CD4-positive, alpha-beta T cell treated with Interleukin-10 for 1 hour (primary cell): ENCODE results near the gene PACRG.

ENCODE experiments used
- DNase-seq: peaks from one replicate; pipeline ENCODE4 v3.0.0-alpha.2; 2020

Gene PACRG

DNA sequence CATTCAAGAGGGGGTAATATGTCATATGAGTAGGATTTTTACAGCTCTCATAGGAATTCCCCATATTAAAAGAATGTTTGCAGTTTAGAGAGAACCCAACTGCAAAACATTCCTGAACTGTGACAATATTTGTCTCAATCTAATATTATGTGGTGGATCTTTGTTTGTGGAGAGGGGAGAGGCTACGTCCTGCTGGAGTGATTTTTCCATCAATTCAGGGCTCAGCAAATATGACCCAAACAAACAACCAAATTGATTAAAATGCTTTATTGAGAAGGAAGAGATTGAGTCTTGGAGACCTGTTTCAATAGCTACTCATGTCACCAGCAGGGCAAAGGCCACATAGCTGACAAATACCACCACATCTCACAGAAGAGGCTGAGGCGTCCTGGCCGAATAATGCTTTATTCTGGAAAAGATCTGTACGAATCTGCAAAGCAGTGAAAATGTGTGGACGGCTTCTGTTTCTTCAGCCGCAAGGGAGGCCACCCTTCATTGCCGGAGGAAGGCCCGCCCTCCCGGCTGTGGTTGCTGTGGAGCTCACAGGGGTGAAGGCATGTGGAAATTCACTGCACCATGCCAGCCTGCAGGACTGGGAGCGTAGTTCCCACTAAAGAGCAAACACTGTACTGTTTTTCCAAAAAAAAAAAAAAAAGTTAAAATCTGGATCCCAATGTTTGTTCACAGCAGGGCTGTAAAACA is 597.1 kb downstream of the PACRG start:
- no peak for DNase-seq

DNA sequence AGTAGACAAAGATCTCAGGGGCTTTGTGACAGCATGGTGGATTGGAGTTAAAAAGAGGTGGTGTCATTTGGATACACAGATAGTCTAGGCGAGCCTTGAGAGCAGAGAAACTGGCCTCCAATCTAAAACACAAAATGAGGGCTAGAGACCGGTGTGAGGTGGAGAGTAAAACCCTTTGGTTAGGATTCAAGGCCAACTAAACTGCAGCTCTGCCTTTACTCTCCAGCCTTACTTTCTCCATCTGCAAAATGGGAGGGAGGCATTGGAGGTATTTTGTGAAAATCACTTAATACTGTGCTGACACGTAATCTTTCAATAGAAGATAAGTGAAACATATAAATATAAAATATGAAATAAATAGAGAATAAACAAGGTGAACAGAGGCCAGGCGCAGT is 597.6 kb downstream of the PACRG start:
- no peak for DNase-seq

DNA sequence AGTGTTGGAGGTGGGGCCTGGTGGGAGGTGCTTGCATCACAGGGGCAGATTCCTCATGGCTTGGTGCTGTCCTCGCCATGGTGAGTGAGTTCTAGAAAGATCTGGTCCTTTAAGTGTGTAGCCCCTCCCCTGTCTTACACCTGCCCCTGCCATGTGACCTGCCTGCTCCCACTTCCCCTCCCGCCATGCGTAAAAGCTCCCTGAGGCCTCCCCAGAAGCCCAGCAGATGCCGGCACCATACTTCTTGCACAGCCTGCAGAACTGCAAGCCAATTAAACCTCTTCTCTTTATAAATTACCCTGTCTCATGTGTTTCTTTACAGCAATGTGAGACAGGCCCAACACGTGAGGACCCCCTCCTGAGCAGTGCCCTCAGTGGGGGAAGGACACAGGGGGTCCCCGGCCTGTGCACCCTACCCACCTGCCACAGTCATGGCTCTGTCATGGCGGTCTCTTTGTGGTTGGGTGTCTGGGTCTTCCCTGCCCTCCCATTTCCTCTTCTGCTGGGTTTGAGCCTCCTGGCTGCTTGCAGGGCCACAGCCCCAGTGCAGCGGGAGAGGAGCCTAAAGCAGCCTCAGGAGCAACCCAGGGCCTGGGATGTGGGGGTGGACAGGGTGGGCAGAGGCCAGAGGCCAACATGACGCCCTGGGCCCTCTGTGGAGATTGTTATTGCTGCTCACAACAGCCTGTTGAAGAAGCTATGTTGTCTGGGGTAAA is 599.5 kb downstream of the PACRG start:
- no peak for DNase-seq

- DNase-seq = no peak
Observed at GRCh38 chr6:163327921-163328320, 600.1 kb downstream of the PACRG start.

DNA sequence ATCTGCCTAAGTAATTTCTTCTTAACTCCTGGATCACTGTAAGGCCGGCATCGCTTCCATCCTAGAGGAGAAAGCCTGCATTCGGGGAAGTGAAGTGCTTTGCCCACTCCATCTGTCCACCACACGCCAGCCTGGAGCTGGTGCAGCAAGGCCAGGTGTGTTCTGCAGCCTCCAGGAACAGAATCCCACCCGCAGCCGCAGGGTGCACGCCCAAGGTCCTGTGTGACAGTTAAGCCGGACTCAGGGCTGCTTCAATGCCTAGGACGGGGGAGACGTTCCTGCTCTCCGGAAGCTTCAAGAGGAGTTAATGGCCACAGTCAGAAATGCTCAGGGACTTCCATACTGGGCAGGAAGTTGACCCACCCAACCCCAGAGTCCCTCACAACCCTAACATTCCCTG is 600.6 kb downstream of the PACRG start:
- DNase-seq = no peak

DNA sequence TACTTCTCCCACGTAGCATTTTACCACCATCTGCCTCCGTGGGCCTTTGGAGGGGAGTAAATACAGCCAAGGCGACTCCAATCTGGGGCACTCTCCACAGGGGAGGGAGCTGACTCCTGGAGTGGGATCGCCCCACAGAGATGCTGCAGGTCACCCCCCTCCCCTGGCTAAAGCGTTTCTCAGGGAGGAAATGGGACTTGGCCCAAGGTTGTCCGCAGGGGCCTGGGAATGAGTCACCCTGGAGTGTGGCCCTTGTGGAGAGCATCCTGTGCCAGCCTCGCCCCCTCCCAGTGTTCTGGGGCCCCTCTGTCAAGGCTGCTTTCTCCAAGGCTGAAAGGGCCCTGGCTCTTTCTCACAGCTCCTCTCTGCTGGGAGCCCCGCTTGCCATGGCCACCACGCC is 602.2 kb downstream of the PACRG start:
- no peak for DNase-seq

GRCh38 chr6:163331245-163331644 is 603.5 kb downstream of the PACRG start:
- DNase-seq = no peak

- DNase-seq = no peak
Observed at GRCh38 chr6:163332575-163332974, 604.8 kb downstream of the PACRG start.

- no peak for DNase-seq
Observed at GRCh38 chr6:163333038-163333437, 605.3 kb downstream of the PACRG start.

DNA sequence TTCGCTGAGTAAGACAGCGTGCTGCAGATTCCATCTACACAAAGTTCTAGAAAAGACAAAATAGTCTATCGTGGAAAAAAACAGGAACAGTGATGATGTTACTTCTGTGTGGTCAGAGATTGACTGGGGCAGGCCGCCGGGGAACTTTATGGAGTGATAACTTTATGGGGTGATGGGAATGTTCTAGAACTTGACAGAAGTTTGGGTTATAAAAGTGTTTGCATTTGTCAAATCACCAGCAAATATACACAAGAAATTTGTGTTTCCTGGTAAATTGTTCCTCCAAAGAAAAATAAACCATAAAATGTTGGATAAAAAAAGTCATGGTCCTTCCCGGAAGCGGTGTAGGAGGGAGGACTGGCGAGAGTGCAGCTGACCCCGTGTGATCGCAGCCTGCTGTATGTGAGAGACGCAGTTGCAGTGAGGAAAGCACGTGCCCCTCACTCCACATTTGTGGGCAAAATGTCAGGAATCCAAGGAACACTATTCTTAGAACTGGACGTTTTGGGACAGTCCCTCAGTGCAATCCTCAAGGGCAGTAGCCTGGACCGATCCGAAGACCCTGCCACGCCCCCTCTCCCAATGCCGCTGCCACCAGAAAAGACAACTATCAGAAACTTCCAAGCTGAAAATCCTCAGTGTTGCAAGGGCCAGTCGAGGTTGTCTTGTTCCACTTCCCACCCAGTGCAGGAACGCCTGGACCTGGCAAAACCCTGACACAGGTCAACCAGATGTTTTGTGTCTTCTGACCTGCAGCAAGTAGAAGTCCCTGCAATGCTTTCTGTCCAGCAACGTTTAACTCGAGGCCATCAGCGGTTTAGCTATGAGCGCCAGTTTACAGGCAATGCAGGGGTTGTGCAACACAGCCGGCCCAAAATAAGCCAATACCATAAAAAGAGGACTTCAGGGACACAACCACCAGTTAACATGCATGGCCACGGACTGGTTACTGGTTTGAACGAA is 606.2 kb downstream of the PACRG start:
- no peak for DNase-seq

- no peak for DNase-seq
Observed at GRCh38 chr6:163335056-163335455, 607.3 kb downstream of the PACRG start.

DNA sequence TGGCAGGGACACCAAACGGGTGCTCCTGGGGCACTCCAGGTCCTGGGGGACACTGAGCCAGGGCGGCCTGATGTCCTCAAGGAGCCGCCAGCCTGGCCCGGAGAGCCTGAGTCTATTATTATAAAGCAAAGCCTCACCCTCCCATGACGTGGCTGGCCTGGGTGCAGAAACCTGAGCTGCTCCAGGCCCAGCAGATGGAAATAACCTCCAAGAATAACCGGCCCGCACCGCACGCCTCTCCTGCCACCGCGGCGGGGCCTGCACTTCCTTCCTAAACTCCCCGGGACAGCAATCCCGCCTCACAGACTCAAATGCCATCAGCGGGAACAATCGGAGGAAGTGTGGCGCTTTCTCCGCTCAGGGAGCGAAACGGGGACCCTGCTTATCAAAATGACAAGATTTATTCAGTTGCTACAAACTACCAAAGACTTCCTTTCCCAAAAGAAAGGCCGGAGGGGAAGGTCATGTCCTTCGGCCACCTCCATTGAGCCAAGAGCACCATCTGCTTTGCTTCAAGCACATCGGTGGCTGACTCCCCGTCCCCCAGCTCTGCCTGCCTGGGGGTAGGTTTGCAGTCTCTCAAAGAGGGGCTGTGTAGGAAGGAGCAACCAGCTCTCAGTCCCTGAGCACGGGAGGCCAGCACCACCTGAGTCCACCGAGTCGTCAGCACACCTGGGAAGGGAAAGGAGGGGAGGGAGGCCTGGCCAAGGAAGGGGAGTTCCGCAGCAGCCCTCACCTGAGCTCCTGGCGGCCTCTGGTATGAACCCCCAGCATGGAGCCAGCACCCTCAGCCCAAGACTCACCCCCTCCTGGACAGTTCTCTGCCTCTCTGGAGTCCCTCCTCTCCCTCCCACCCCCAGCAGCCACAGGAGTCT is 608.1 kb downstream of the PACRG start:
- DNase-seq = no peak

GRCh38 chr6:163336961-163337360 is 609.2 kb downstream of the PACRG start:
- DNase-seq = no peak

DNA sequence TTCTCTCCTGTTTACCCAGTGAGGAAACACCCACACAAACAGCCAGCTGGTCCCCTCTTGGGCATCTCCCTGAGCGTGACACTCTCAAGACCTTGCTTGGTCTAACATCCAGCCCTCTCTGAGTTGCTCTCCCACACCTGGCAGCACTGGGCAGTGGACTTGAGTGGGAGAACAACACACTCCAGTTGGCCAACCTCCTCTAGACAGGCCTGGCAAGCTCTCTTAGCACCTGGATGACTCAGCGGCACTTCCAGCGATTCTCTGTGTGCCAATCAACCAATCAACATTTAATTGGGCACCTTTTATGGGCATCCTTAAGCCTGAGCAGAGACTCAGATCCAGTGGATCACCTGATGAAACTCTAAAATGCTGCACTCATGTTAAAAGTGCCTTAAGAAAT is 610.2 kb downstream of the PACRG start:
- DNase-seq = no peak

DNA sequence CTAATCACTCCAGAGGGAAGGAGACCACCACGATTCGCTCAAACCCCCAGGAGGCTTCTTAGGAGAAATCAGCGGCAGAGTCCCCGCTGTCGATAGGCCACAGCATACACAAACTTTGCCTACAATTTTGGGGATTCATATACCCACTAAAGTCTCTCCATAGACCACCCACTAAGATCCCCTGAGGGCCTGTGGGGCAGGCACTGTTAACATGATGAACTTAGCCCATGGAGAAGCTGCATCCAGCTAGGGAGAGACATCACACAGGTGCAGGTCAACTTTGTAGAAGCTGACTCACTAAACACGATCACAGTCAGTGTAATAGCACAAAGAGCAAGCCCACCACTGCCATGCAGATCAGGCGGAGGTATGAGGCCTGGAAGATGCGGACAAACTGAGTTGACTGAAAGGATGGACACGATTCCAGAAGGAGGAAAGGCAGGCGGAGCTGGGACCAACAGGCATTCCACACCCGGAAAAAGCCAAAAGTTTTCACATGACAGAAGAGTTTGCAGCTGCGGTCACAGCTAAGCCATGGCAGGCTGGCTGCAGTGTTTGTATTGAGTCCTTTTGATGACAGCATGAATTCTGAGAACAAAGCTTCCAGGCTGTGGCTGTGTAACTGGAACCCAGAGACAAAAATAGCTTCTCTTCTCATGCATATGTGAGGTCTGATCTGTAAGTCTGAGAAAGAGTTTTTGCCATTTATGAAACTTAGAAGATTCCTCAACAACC is 611.1 kb downstream of the PACRG start:
- no peak for DNase-seq

- no peak for DNase-seq
Observed at GRCh38 chr6:163339466-163339865, 611.7 kb downstream of the PACRG start.

DNA sequence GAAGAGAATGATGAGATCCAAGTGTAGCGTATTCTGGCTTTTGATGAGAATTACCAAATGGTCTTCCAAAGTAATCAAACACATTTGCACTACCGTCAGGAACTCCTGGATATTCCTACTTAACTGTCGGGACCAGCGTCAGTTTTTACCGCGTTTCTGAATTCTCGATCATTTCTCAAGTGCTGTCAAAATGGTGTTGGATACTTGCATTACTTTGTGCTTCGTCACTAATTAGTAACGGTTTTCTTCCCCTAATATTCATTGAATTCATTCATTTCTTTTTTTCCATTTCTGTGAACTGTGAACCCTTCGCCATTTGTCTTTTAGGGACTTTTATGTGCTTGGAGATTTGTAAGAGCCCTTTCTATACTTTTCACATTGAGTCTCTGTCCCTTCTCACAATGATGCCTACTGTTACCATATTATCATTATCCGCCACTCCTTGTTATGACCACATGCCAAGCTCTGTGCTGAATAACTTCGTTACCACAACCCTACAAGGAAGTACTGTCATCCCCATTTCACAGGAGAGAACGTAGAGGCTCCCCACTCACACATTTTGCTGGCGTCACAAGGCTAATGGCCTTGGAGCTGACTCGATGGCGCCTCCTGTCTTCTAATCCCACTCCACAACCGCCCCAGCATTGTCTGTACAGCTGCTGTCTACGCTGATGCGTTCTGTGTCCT is 612.6 kb downstream of the PACRG start:
- no peak for DNase-seq

- DNase-seq = no peak
Observed at GRCh38 chr6:163341224-163342061, 613.7 kb downstream of the PACRG start.

DNA sequence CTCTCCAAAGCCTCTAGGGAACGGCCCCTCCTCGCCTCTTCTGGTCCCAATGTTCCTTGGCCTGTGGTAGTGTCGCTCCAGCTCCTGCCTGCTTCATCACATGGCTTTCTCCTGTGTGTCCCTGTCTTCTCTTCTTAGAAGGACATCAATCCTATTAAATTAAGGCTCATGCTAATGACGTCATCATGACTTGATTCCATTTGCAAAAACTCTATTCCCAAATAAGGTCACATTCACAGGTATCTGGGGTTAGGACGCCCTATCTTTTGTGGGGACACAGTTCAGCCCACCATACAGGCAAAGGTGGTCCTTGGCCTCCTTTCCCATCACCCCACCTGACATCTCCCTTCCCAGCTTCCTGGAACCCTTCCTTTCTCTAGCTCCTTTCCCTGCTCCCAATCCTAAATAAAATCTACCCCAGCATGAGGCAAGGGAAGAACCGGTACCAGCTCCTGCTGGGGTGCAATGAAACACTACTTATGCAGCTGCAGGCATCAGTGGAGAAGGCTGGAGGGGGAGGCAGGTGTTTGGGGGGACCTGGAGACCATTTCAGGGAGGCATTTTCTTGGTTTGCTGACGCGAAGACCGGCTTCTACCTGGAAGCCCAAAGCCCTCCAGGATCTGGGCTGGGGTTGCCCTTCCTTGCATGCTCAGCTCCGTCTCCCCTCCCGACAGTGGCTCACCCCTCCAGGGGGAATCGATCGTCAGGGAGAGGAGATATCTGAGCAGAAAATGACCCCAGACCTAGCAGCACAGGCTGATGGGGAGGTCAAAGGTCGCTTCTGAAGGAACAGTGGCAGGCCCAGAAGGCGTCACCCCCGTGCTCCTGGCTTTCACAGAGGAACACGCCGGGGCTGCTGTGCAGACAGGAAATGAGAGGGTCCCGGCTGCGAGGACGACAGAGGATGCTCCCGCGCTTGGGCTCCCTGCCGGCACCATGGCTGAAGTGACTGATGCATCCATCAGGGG is 615.1 kb downstream of the PACRG start:
- no peak for DNase-seq
